LNCaP clone FGC (cell line): ENCODE measurements around the gene COQ3.

Experiments used
- DNase-seq: peaks from one replicate; pipeline ENCODE4 v3.0.0-alpha.2; 2011; ENCODE audit warnings: low read depth
- H3K4me3 ChIP-seq: 2 replicates; pipeline ENCODE4 v1.5.1; 2011; ENCODE audit warnings: mild to moderate bottlenecking, low read depth, low read length, control low read depth
- TF ChIP-seq, protein P1 (sequence below): IDR thresholded peaks from 2 replicates; pipeline ENCODE4 v1.5.1; 2012; ENCODE audit warnings: mild to moderate bottlenecking; ENCODE audit not compliant: control insufficient read depth, insufficient read depth; ENCODE audit errors: extremely low read depth

COQ3 gene

DNA sequence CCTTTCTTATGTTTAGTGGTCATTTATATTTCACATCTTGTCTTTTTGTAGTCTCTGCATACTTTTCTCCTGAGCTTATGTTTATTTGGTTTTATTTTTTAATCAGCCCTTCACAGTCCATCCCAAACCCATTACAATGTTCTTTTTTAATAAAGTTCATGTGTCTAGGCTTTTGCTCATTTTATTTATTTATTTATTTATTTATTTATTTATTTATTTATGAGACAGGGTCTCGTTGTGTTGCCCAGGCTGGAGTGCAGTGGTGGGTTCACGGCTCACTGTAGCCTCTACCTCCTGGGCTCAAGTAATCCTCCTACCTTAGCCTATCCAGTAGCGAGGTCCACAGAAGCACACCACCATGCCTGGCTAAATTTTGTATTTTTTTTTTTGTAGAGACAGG, 3.1 kb downstream of the COQ3 start:
- no peak overlapping the region for H3K4me3 ChIP-seq
- TF ChIP-seq, protein P1, sequence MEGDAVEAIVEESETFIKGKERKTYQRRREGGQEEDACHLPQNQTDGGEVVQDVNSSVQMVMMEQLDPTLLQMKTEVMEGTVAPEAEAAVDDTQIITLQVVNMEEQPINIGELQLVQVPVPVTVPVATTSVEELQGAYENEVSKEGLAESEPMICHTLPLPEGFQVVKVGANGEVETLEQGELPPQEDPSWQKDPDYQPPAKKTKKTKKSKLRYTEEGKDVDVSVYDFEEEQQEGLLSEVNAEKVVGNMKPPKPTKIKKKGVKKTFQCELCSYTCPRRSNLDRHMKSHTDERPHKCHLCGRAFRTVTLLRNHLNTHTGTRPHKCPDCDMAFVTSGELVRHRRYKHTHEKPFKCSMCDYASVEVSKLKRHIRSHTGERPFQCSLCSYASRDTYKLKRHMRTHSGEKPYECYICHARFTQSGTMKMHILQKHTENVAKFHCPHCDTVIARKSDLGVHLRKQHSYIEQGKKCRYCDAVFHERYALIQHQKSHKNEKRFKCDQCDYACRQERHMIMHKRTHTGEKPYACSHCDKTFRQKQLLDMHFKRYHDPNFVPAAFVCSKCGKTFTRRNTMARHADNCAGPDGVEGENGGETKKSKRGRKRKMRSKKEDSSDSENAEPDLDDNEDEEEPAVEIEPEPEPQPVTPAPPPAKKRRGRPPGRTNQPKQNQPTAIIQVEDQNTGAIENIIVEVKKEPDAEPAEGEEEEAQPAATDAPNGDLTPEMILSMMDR, result no peak
- no peak for DNase-seq

DNA sequence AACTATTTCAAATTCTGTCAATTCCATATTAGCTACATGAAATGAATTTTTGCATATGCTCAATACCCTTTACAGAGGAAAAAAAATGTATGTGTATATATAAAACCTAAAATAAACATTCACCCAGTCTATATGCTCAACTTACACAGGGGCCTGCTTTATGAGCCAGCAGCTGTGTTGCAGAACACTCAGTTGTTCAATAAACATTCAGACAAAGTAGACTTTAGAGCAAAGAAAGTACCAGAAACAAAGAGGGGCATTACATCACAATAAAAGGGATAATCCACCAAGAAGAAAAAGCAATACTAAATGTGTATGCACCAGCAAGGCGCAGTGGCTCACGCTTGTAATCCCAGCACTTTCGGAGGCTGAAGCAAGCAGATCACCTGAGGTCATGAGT, 9.5 kb downstream of the COQ3 start:
- no peak overlapping the region for H3K4me3 ChIP-seq
- TF ChIP-seq, protein P1, result no peak
- DNase-seq, result no peak

DNA sequence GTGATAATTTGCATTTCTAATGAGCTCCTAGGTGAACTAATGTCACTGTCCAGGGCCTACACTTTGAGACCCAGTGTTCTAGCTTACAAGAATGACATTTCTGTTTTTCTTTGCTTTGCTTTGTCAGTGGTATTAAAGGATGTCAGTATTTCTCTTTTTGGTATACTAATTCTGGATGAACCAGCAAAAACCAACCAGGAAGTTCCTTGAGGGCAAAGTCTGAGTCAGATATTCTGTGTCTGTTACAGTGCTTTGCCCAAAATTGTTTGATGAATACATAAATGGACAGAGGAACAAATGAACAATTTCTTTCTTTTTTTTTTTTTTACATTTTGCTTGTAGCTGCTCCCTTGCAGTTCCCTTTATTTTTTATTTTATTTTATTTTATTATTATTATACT, 15.4 kb downstream of the COQ3 start:
- DNase-seq, result no peak
- TF ChIP-seq, protein P1, result no peak
- no peak overlapping the region for H3K4me3 ChIP-seq

DNA sequence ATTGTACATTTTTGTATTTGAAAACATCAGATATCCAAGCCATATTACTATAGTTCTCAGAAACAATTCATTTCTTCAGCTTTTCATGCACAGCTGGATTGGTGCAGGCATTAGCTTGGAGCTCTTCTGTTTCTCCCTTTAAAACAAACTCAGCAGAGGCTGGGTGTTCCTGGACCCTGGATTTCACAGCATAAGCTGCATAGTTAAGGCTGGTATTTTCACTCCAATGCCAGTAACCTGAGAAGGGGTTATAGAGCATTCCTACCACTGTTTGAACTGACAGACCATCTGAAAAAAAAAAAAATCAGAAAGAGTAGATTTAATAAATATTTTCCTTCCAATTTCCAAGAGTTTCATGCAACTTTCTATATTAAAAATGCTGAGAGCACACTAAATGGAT, 24.5 kb downstream of the COQ3 start:
- DNase-seq, result no peak
- TF ChIP-seq, protein P1, result no peak
- H3K4me3 ChIP-seq, result no peak overlapping the region

DNA sequence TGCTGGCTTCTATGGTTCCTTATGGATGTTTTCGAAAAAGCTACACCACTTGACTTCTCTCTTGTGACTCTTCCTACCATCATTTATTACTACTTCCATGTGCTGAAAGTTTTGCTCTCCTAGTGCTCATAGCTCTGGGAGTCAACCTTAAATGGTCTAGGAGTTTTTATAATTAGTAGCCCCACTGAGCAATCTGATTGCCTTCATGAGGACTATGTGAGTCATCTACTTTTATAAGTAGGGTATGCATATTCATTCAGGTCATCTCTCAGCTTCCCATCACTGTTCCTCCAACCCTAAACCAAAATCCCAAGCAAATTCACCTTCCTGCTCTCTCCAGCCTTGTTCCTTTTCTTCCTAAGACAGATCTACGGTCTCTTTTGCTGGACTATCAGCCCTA, 27.1 kb downstream of the COQ3 start:
- no peak overlapping the region for H3K4me3 ChIP-seq
- TF ChIP-seq, protein P1, result no peak
- DNase-seq, result no peak

DNA sequence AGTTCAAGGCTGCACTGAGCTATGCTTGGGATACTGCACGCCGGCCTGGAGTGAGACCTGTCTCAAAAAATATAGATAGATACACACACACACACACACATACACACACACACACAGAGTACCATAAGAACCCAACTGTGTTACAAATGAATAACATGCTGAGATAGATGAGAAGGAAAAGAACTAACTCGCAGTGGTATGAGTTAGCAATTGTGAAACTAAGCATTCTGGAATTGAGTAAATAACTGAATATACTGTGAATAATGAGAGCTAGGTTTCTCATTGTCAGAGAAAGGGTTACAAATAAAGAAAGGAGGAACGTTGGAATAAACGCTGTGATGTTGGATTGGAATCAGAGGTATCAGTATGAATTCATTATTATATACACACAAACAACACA, 30.0 kb downstream of the COQ3 start:
- TF ChIP-seq, protein P1, result no peak
- no peak for DNase-seq

DNA sequence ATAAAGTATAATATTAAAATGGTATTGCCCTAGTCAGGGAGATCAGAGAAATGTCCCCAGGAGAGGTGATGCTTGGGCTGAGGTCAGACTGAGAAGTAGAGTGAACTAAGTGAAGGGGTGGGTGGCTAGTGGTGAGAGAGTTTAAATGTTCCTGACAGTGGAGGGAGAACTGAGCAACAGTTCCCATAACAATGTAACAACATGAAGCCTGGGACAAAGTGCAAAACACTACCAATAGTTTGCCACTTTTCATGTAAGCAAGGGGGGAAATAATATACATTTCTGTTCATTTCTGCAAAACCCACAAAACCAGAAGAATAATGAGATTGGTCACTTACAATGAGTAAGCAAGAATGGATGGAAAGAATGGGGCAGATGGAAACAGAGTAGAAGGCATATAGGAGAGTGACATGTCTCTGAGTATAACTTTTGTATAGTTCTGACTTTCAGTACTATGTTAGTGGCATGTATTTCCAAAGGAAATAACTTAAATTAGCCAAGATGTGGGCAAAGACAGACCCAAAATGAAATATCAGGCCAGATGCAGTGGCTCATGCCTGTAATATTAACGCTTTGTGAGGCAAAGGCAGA, 31.2 kb downstream of the COQ3 start:
- DNase-seq, result no peak
- TF ChIP-seq, protein P1, result no peak
- no peak overlapping the region for H3K4me3 ChIP-seq

More for the DNA sequence above, 30.0 kb downstream of the COQ3 start:
- no peak overlapping the region for H3K4me3 ChIP-seq
